ENCODE data around the gene WDR86.

The WDR86 gene

GRCh38 chr7:151439855-151440798, 30.3 kb upstream of the WDR86 start, which contains the start of gene CRYGN:
Gene CRYGN (minus strand): TSS chr7:151440141. CDS start chr7:151439917, 224 bp downstream.
- peak; percentile 35 for DNase-seq

GRCh38 chr7:151438864-151439601, 29.2 kb upstream of the WDR86 start:
- DNase-seq, result no peak

- no peak for DNase-seq
Observed at GRCh38 chr7:151437866-151438516, 28.2 kb upstream of the WDR86 start.

GRCh38 chr7:151437159-151437553, 27.3 kb upstream of the WDR86 start:
- no peak for DNase-seq

- no peak for DNase-seq
Observed at GRCh38 chr7:151436446-151437158, 26.8 kb upstream of the WDR86 start.

- DNase-seq, result no peak
Observed at GRCh38 chr7:151435971-151436370, 26.1 kb upstream of the WDR86 start.

GRCh38 chr7:151435103-151435916, 25.5 kb upstream of the WDR86 start:
- DNase-seq, result no peak

GRCh38 chr7:151434549-151434948, 24.7 kb upstream of the WDR86 start:
- no peak for DNase-seq

GRCh38 chr7:151433721-151434400, 24.0 kb upstream of the WDR86 start:
- DNase-seq, result no peak

GRCh38 chr7:151432658-151433521, 23.1 kb upstream of the WDR86 start:
- peak; percentile 68 for DNase-seq

- no peak for DNase-seq
Observed at GRCh38 chr7:151431768-151432311, 22.0 kb upstream of the WDR86 start.

GRCh38 chr7:151431281-151431767, 21.5 kb upstream of the WDR86 start:
- no peak for DNase-seq

- no peak for DNase-seq
Observed at GRCh38 chr7:151430391-151431205, 20.8 kb upstream of the WDR86 start.

GRCh38 chr7:151429560-151430331, 19.9 kb upstream of the WDR86 start:
- DNase-seq, result peak; percentile 45

GRCh38 chr7:151429237-151429559, 19.4 kb upstream of the WDR86 start:
- DNase-seq, result no peak

- no peak for DNase-seq
Observed at GRCh38 chr7:151428378-151429236, 18.8 kb upstream of the WDR86 start.
